Airway epithelial cell (primary cell): Measurements from ENCODE around the gene BIRC3. TPM values are rescaled to one million over a fixed set of nuclear protein-coding genes. Genes with fewer than 3 reads are reported as not detected.

Experiments used
- total RNA-seq: library from RNA; depleted of rRNA; stranded (reverse); fragments of >200 nt; gene quantifications from 2 replicates; pipeline ENCODE4 v1.2.3, GENCODE V29; 2015

BIRC3 gene
- 1.5 TPM in 2 replicates for total RNA-seq

DNA sequence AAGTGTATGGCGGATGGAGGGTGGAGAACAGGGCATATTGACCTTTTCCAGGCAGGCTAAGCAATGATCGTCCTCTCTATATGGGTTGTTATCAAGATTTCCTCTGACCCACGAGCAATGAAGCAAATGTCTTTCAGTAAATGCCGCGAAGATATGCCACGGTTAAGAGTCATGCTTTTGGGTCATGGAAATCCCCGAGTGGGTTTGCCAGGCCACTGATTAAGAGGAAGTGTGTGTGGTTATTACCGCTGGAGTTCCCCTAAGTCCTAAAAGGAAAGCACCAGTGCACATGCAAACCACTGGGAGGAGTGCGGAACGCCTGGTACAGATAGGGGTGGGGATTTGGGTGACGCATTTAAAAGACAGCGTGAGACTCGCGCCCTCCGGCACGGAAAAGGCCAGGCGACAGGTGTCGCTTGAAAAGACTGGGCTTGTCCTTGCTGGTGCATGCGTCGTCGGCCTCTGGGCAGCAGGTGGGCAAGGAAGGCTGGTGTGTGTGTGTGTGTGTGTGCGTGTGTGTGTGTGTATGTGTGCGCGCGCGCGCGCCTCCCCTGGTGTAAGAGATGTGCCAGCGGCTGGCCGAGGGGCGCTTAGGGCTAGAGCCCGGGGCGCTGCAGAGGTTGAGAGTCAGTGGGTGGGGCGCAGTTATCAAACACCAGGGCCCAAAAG lies at the start of gene BIRC3:
BIRC3 (plus strand) TSS at position 386 of the 669 bp plus-strand sequence. CDS start 7,026 bp downstream, outside the sequence.

DNA sequence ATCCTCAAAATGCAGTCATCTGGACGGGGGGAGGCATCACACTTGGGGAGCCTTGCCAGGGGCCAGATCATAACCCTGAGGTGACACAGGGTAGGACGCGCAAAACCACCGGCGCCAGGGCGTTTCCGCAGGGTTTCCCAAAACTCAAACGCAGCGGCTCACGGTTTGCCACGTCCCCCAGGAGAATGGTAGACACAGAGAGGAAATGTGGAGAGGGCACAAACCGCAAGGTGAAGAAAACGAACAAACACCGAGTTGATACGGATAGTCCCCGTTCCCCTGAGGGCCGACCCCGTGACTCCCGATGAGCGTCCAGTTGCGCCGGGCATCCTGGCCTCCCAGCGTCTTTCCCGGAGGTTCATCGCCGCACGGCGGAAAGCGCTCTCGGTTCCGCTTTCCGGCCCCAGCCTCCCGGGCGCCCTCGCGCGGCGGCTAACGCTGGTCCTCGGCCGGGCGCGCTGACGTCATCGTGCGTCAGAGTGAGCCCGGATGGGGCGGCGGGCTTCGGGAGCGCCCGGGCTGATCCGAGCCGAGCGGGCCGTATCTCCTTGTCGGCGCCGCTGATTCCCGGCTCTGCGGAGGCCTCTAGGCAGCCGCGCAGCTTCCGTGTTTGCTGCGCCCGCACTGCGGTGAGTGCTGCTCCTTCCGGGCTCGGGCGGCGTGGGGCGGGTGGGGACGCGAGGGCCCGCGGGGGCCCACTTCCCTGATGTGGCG lies 29.6 kb downstream of the BIRC3 start, which contains the start of gene BIRC2:
BIRC2 (plus strand) TSS at position 467 of the 714 bp plus-strand sequence. CDS start 2,641 bp downstream, outside the sequence.

Other genes starting within 250 kb of the BIRC3 start
- 81.4 and 140 TPM in 2 replicates for gene YAP1, start 207.0 kb upstream of the BIRC3 start, total RNA-seq
- 23.8 and 33.6 TPM in 2 replicates for gene BIRC2, start 29.7 kb downstream of the BIRC3 start, total RNA-seq
- gene TMEM123, start 135.3 kb downstream of the BIRC3 start, total RNA-seq = 137 and 178 TPM in 2 replicates
- gene MMP7, start 213.3 kb downstream of the BIRC3 start, total RNA-seq = 1.1 and 1.3 TPM in 2 replicates